Testis (tissue), 3 donors: ENCODE measurements around the gene FALEC. TPM values are rescaled to one million over a fixed set of nuclear protein-coding genes. Genes with fewer than 3 reads are reported as not detected.

ENCODE experiments used
- DNase-seq: peaks from one replicate; pipeline ENCODE4 v3.0.0-alpha.2; 2019
- H3K27ac ChIP-seq, 2 donors: fragments of 200-600 bp; sonication (generic); one replicate each; pipeline ENCODE4 v1.5.1; 2019
- H3K27me3 ChIP-seq: fragments of 200-600 bp; sonication (generic); one replicate; pipeline ENCODE4 v1.5.1; 2019
- H3K36me3 ChIP-seq: fragments of 200-600 bp; sonication (generic); one replicate; pipeline ENCODE4 v1.5.1; 2017; ENCODE audit warnings: low read depth; ENCODE audit errors: missing control alignments
- H3K4me1 ChIP-seq: fragments of 200-600 bp; sonication (generic); one replicate; pipeline ENCODE4 v1.5.1; 2019
- H3K4me3 ChIP-seq, 2 donors: fragments of 200-600 bp; sonication (generic); one replicate each; pipeline ENCODE4 v1.5.1; 2017 to 2019
- H3K9me3 ChIP-seq: fragments of 200-600 bp; sonication (generic); one replicate; pipeline ENCODE4 v1.5.1; 2017
- CTCF ChIP-seq, 3 experiments: fragments of 450-650 bp in 2 of 3; fragments of 200-600 bp in 1 of 3; sonication (generic) in 1 of 3; IDR thresholded peaks; one replicate each; pipeline ENCODE4 v1.5.1; 2016 to 2019; ENCODE audit warnings: antibody characterized with exemption in 3 of 3, mild to moderate bottlenecking in 2 of 3, moderate library complexity in 1 of 3
- POLR2A ChIP-seq: fragments of 450-650 bp; IDR thresholded peaks from one replicate; pipeline ENCODE4 v1.6.1; 2017; ENCODE audit warnings: antibody characterized with exemption, mild to moderate bottlenecking, moderate library complexity
- WGBS, 2 donors: methylation state at CpG; one replicate each; pipeline ENCODE4 v1.1.5; 2018; 5-methylcytosine and 5-hydroxymethylcytosine counted together
- intact Hi-C: fragments of 100-400 bp; cut with DNase I; formaldehyde crosslinking; loops from one replicate; pipeline ENCODE4 v1.15.1; 2023; ENCODE audit warnings: low total_unique reads
- polyA plus RNA-seq: library from polyadenylated mRNA; stranded (reverse); fragments of 350-450 nt; fragmentation: Illumina TruSeq; extraction: RNeasy Lipid Tissue Mini Kit (QIAGEN cat#74804); gene quantifications from one replicate; pipeline ENCODE4 v1.2.3, GENCODE V29; 2014; ENCODE audit warnings: low read depth, low replicate concordance; ENCODE audit not compliant: insufficient read depth
- total RNA-seq, 2 donors: library from RNA; depleted of rRNA; stranded (reverse); fragments of >200 nt; gene quantifications; one replicate each; pipeline ENCODE4 v1.2.3, GENCODE V29; 2016

The FALEC gene
- total and polyA plus RNA-seq, 3 donors from 2014 or later, result 1.3 TPM; not detected in 2

GRCh38 chr1:150512846-150513245 lies 2.7 kb upstream of the FALEC start:
- intact Hi-C loops, result no loop called here
- Histone ChIP-seq H3K27ac (no peak overlapping the region), H3K4me1 (peaks cover 11% of the 10 kb centered on the region), H3K27me3 (no peaks in the 10 kb centered on the region), H3K9me3 (no peaks in the 10 kb centered on the region), H3K4me3 (no peak overlapping the region), H3K36me3 (no peaks in the 10 kb centered on the region)
- TF ChIP-seq POLR2A (no peak), CTCF (IDR thresholded peaks at IDR 0.05) (no peak)
- DNase-seq, result no peak
- 67 to 71% methylated on average over 2 of the region's 2 CpGs for WGBS, 2 donors

- no peak for DNase-seq
- no peaks in the 10 kb centered on the region for H3K36me3 ChIP-seq
- TF ChIP-seq CTCF (IDR thresholded peaks at IDR 0.05) (no peak), POLR2A (no peak)
- intact Hi-C loops, result no loop called here
- 82 to 89% methylated on average over 7 of the region's 7 CpGs for WGBS, 2 donors
- H3K4me3 ChIP-seq, result no peak overlapping the region
- no peak overlapping the region for H3K27ac ChIP-seq
- no peaks in the 10 kb centered on the region for H3K27me3 ChIP-seq
- H3K4me1 ChIP-seq, result peaks cover 11% of the 10 kb centered on the region
- no peaks in the 10 kb centered on the region for H3K9me3 ChIP-seq
Measured at GRCh38 chr1:150513351-150513791, 2.2 kb upstream of the FALEC start.

GRCh38 chr1:150514260-150514659 lies 1.3 kb upstream of the FALEC start:
- Histone ChIP-seq H3K4me3 (peak overlapping the region in 1 of 2 donors; percentile 64), H3K36me3 (no peaks in the 10 kb centered on the region), H3K4me1 (peaks cover 5% of the 10 kb centered on the region), H3K27me3 (no peaks in the 10 kb centered on the region), H3K9me3 (no peaks in the 10 kb centered on the region), H3K27ac (no peak overlapping the region)
- TF ChIP-seq POLR2A (no peak), CTCF (IDR thresholded peaks at IDR 0.05) (no peak)
- DNase-seq, result no peak
- WGBS, 2 donors, result 69 to 74% methylated on average over 9 of the region's 9 CpGs
- intact Hi-C loops, result no loop called here

- TF ChIP-seq CTCF (IDR thresholded peaks at IDR 0.05) (no peak), POLR2A (no peak)
- WGBS, 2 donors, result 19 to 21% methylated on average over 21 of the region's 21 CpGs
- intact Hi-C loops, result no loop called here
- H3K36me3 ChIP-seq, result no peaks in the 10 kb centered on the region
- no peaks in the 10 kb centered on the region for H3K9me3 ChIP-seq
- peak overlapping the region; percentile 79 to 86 for H3K27ac ChIP-seq
- peak overlapping the region; percentile 57 to 64 for H3K4me3 ChIP-seq
- peaks cover 5% of the 10 kb centered on the region for H3K4me1 ChIP-seq
- DNase-seq, result no peak
- H3K27me3 ChIP-seq, result no peaks in the 10 kb centered on the region
Measured at GRCh38 chr1:150514913-150515327, 632 bp upstream of the FALEC start.

GRCh38 chr1:150516050-150516591 lies 569 bp downstream of the FALEC start:
- Histone ChIP-seq H3K4me3 (peak overlapping the region; percentile 57 to 64), H3K36me3 (no peaks in the 10 kb centered on the region), H3K27ac (peak overlapping the region; percentile 72 to 86), H3K4me1 (peaks cover 5% of the 10 kb centered on the region), H3K27me3 (no peaks in the 10 kb centered on the region), H3K9me3 (no peaks in the 10 kb centered on the region)
- TF ChIP-seq POLR2A, result no peak
- TF ChIP-seq CTCF (IDR thresholded peaks at IDR 0.05), result peak in 1 of 3 experiments; percentile 2
- no peak for DNase-seq
- intact Hi-C loops, result no loop called here
- WGBS, 2 donors, result 1 to 2% methylated on average over 19 of the region's 19 CpGs
